Small intestine (tissue), 7 donors: ENCODE measurements around the gene IL17RD. TPM values are rescaled to one million over a fixed set of nuclear protein-coding genes. Genes with fewer than 3 reads are reported as not detected.

ENCODE experiments used
- DNase-seq, 2 donors: peaks; one replicate each; pipeline versions ENCODE4 v3.0.0 to v3.0.0-alpha.2; 2013
- FAIRE-seq: peaks from 2 replicates; lab custom pipeline; 2012; peaks lifted over from hg19 to GRCh38; lab: Jason Lieb, UNC
- H3K27ac ChIP-seq, 3 donors: one replicate each; pipeline ENCODE4 v1.5.1; 2013; ENCODE audit warnings: low read length in 2 of 3, mild to moderate bottlenecking in 2 of 3, control low read depth in 1 of 3, inconsistent platforms in 1 of 3, low read depth in 1 of 3, moderate library complexity in 1 of 3
- H3K27me3 ChIP-seq, 3 donors: one replicate each; pipeline ENCODE4 v1.6.1; 2013; ENCODE audit warnings: low read length in 3 of 3, inconsistent platforms in 1 of 3; ENCODE audit not compliant: control insufficient read depth in 3 of 3, insufficient read depth in 3 of 3
- H3K36me3 ChIP-seq, 3 donors: one replicate each; pipeline ENCODE4 v1.6.1; 2013; ENCODE audit warnings: low read length in 3 of 3, inconsistent platforms in 1 of 3, low read depth in 1 of 3, mild to moderate bottlenecking in 1 of 3, moderate library complexity in 1 of 3; ENCODE audit not compliant: control insufficient read depth in 3 of 3, insufficient read depth in 2 of 3
- H3K4me1 ChIP-seq, 3 donors: one replicate each; pipeline ENCODE4 v1.6.1; 2013; ENCODE audit warnings: low read length in 2 of 3, inconsistent platforms in 1 of 3, low read depth in 1 of 3, mild to moderate bottlenecking in 1 of 3, moderate library complexity in 1 of 3; ENCODE audit not compliant: control insufficient read depth in 3 of 3, insufficient read depth in 2 of 3
- H3K4me3 ChIP-seq, 3 donors: one replicate each; pipeline ENCODE4 v1.5.1; 2013; ENCODE audit warnings: low read length in 3 of 3, control low read depth in 1 of 3, inconsistent platforms in 1 of 3, low read depth in 1 of 3, mild to moderate bottlenecking in 1 of 3, moderate library complexity in 1 of 3
- H3K9me3 ChIP-seq, 2 donors: one replicate each; pipeline ENCODE4 v1.6.1; 2013; ENCODE audit warnings: low read depth in 1 of 2, low read length in 1 of 2; ENCODE audit not compliant: control insufficient read depth in 2 of 2, insufficient read depth in 1 of 2
- WGBS, 3 donors: extraction: QIAGEN DNeasy Blood & Tissue Kit; methylation state at CpG; one replicate each; pipeline ENCODE4 v1.1.7; 2013; 5-methylcytosine and 5-hydroxymethylcytosine counted together
- polyA plus RNA-seq, 4 donors: library from polyadenylated mRNA; stranded (reverse) in 3 of 4; unstranded in 1 of 4; fragments of 200-250 nt in 3 of 4; fragments of 120-200 nt in 1 of 4; gene quantifications; one replicate each; pipeline versions ENCODE4 v1.2.1 to v1.2.3, GENCODE V29; 2013
- donor health status: healthy with polysubstance abuse.
- donor health status: control.
- donor health status: control.
- donor health status: Bipolar disorder and iron deficiency.
- donor health status: healthy.

The IL17RD gene
- polyA plus RNA-seq, 4 donors, result 0.87 to 1.5 TPM; not detected in 2

DNA sequence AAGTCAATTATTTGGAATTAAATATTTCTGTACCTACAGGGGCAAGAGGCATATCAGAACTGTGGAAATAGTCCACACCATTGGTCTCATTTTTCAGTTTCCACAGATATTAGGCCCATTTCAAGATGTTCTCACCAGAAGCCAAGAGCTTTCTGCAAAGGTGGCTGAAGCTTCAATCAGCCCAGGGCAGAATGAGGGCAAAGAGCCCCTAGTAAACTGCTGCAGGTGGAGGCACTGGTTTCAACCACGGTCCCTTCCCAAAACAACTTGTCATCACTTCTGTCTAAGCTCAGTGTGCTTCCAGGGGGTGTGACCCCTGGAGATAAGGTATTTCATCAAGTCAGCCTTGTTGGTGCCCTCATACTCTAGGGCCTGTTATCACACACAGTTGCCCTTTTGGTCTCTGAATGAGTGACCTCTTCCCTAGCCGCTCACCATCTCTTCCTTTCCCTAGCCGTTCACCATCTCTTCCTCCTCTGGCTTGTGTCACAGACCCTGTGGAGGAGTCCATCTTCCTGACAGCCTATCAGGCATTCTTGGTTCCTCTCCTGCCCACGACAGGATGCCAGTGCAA lies 21.2 kb downstream of the IL17RD start:
- no peak for DNase-seq
- no peaks in the 10 kb centered on the region for H3K9me3 ChIP-seq
- 63 to 76% (median 65%) methylated on average over 4 of the region's 4 CpGs for WGBS, 3 donors

DNA sequence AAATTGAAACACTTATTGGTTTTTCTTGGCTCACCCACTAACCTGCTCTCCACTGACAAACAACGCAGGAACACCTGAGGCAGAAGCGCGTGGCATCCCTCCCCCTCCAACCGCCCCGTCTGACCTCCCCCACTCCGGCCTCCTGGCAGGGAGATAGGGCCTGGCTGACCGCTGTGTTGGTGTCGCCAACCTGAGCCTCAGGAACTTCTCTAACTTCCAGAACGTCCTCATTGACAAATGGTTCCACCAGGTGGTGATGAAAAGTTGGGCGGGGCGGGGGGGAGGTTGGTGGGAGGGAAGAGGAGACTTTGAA lies 22.8 kb downstream of the IL17RD start:
- WGBS, 3 donors, result 56 to 71% (median 64%) methylated on average over 11 of the region's 11 CpGs
- Histone ChIP-seq H3K4me1 (peaks cover 0 to 3% (median 0%) of the 10 kb centered on the region in 3 donors), H3K27ac (no peak overlapping the region), H3K36me3 (no peaks in the 10 kb centered on the region), H3K4me3 (no peak overlapping the region), H3K9me3 (no peaks in the 10 kb centered on the region), H3K27me3 (peaks cover 0 to 2% (median 0%) of the 10 kb centered on the region in 3 donors)
- no peak for FAIRE-seq
- no peak for DNase-seq

More for the DNA sequence above, 21.2 kb downstream of the IL17RD start:
- FAIRE-seq, result no peak
- Histone ChIP-seq H3K27me3 (peaks cover 0 to 2% (median 0%) of the 10 kb centered on the region in 3 donors), H3K36me3 (no peaks in the 10 kb centered on the region), H3K27ac (no peak overlapping the region), H3K4me3 (no peak overlapping the region), H3K4me1 (peaks cover 0 to 3% (median 0%) of the 10 kb centered on the region in 3 donors)

DNA sequence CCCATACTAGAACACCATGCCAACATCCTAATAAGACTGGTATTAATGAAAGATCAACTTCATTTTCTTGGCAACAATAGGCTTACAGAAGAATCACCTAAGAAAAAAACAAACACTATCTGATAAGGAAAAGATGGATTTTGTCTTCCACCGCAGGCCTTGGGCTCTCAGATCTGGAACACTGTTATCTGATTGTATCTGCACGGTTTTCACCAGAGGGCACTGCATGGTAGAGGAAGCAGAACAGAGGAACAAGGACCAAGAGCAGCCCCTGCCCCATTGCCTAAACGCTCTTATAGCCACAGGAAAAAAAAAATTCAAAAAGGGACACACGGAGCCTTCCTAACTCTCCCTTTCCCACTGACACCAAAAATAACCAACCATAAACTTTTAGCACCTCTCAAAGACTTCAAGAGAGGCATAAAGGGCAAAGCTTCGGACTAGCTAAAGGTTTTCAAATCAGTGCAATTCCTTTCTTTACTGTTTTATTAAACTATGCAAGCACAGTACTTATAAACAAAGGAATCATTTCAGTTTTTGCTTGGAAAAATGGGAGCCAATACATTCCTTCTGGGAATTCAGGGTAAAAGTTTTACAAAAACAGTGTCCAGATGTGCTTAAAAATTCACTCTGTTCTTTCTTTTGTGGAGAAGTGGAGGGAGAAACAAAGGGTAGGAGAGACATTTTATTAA lies 23.3 kb downstream of the IL17RD start:
- 41 to 46% (median 45%) methylated on average over 5 of the region's 5 CpGs for WGBS, 3 donors
- FAIRE-seq (no peak), DNase-seq (no peak)
- no peak overlapping the region for H3K27ac ChIP-seq
- no peaks in the 10 kb centered on the region for H3K9me3 ChIP-seq
- H3K4me1 ChIP-seq, result peaks cover 0 to 3% (median 0%) of the 10 kb centered on the region in 3 donors
- no peak overlapping the region for H3K4me3 ChIP-seq
- H3K36me3 ChIP-seq, result no peaks in the 10 kb centered on the region
- H3K27me3 ChIP-seq, result peaks cover 0 to 2% (median 0%) of the 10 kb centered on the region in 3 donors

DNA sequence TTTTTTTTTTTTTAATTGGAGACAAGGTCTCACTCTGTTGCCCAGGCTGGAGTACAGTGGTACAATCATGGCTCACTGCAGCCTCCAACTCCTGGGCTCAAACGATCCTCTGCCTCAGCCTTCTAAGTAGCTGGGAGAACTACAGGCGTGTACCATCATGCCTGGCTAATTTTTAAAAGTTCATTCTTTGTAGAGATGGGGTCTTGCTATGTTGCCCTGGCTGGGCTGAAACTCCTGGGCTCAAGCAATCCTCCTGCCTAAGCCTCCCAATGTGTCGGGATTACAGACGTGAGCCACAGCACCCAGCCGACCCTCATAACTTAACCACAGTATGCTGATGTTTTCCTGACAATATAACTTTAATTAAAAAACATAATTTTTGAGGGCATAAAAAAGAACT lies 24.3 kb downstream of the IL17RD start:
- Histone ChIP-seq H3K4me3 (no peak overlapping the region), H3K4me1 (peaks cover 0 to 3% (median 0%) of the 10 kb centered on the region in 3 donors), H3K27ac (no peak overlapping the region), H3K36me3 (no peaks in the 10 kb centered on the region), H3K9me3 (no peaks in the 10 kb centered on the region), H3K27me3 (peaks cover 0 to 2% (median 0%) of the 10 kb centered on the region in 3 donors)
- FAIRE-seq, result no peak
- 88 to 91% (median 91%) methylated on average over 5 of the region's 5 CpGs for whole genome bisulfite sequencing, 3 donors
- DNase-seq, result no peak

DNA sequence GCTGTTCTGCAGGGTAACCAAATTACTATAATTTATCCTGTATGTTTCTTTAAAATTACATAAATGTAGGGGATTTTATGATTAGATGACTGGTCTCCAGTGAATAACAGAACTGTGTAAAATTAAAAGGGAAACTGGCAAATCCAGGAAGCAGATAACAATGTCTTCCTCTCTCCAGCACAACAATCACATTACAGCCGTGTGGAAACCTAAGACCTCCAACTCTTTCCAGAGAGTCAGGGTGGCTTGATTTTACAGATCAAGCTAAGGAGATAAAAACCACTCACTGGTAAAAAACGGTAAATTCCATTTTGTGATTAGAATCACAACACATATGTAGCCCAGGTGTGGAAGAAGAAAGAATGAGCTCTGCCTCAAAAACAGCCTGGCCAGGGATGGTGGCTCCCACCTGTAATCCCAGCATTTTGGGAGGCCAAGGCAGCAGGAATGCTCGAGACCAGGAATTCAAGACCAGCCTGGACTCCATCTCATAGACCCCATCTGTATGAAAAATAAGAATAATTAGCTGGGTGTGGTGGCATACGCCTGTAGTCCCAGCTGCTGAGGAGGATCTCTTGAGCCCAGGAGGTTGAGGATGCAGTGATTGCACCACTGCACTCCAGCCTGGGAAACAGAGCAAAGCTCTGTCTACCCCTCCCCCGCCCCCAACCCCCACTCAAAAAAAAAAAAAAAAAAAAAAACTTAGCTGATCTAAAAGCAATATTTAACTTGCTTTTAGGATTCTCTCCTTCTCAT lies 29.0 kb downstream of the IL17RD start:
- no peak overlapping the region for H3K4me3 ChIP-seq
- H3K27ac ChIP-seq, result no peak overlapping the region
- no peak for FAIRE-seq
- no peaks in the 10 kb centered on the region for H3K36me3 ChIP-seq
- no peaks in the 10 kb centered on the region for H3K9me3 ChIP-seq
- no peak for DNase-seq
- no peaks in the 10 kb centered on the region for H3K27me3 ChIP-seq
- H3K4me1 ChIP-seq, result peaks cover 0 to 2% (median 0%) of the 10 kb centered on the region in 3 donors
- 74 to 79% (median 76%) methylated on average over 5 of the region's 5 CpGs for WGBS, 3 donors

DNA sequence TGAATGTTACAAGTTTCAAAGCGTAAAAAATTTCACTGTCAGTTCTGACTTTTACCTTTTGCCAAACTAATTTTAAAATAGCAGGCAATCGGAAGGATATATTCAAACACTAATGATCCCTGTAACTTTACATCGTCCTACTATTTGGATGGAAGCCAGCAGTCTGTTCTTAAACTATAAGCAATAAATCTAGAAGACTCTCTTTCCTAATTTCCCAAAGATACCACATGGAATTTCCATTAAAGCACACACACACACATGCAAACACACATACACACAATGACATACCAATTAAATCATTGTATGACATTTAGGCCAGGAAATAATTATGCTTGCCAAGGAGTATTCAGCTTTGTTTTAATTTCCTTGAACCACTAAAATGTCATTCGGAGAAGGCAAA lies 32.0 kb downstream of the IL17RD start:
- whole genome bisulfite sequencing, 3 donors, result 60 to 78% (median 70%) methylated on average over 4 of the region's 4 CpGs
- DNase-seq (no peak), FAIRE-seq (no peak)
- Histone ChIP-seq H3K9me3 (no peaks in the 10 kb centered on the region), H3K4me1 (peaks cover 0 to 8% (median 0%) of the 10 kb centered on the region in 3 donors), H3K27me3 (no peaks in the 10 kb centered on the region), H3K4me3 (no peak overlapping the region), H3K36me3 (no peaks in the 10 kb centered on the region), H3K27ac (no peak overlapping the region)

DNA sequence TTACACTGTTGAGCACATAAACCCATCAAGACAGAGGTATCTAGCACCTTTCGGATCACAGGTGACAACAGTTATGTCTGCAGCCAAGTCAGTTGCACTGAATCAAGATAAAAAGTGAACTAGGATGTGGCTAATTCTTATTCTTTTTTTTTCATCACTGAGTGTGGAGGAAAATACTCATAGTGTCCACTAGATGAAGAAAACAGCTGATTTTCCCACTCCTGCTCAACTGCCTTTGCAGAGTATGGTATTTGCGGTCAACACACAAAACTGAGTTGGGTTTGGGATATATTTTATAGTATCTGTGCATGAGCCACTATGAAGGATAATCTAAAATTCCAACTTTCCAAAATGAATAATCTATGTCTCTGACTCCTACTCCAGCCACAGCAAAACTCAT lies 32.5 kb downstream of the IL17RD start:
- H3K9me3 ChIP-seq, result no peaks in the 10 kb centered on the region
- H3K4me1 ChIP-seq, result peaks cover 0 to 8% (median 0%) of the 10 kb centered on the region in 3 donors
- no peak overlapping the region for H3K4me3 ChIP-seq
- DNase-seq (no peak), FAIRE-seq (no peak)
- H3K27me3 ChIP-seq, result no peaks in the 10 kb centered on the region
- WGBS, 3 donors, result 76 to 92% (median 90%) methylated on average over 2 of the region's 2 CpGs
- H3K36me3 ChIP-seq, result no peaks in the 10 kb centered on the region
- H3K27ac ChIP-seq, result no peak overlapping the region

DNA sequence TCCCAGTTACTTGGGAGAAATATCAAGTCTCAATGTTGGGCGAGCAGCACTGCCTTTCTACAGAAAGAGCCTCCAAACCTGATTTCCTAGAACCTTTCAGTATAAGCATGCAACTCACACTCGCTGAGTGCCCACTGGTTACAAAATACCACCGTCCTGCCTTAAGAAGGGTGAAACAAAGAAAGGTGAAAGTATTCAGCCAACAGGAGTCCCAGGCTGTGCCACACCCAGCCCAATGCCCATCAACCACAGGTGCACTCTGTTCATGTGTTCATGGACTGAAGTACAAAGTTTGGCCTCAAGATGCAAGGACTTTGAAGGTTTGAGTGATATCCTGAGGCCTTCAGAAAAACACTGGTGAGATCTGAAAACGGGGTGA lies 34.0 kb downstream of the IL17RD start:
- DNase-seq, result no peak
- H3K27me3 ChIP-seq, result no peaks in the 10 kb centered on the region
- no peaks in the 10 kb centered on the region for H3K9me3 ChIP-seq
- peaks cover 0 to 8% (median 0%) of the 10 kb centered on the region in 3 donors for H3K4me1 ChIP-seq
- no peak overlapping the region for H3K4me3 ChIP-seq
- peak overlapping the region in 1 of 3 donors; percentile 33 for H3K27ac ChIP-seq
- H3K36me3 ChIP-seq, result no peaks in the 10 kb centered on the region
- WGBS, 3 donors, result 63 to 76% (median 66%) methylated on average over 4 of the region's 4 CpGs
- no peak for FAIRE-seq
